Loucy (cell line): ENCODE data around the gene CRHR2.

Experiments used
- EZH2phosphoT487 ChIP-seq: fragments of 200-600 bp; IDR thresholded peaks from 2 replicates; pipeline ENCODE4 v1.6.1; 2018; ENCODE audit warnings: antibody characterized with exemption, mild to moderate bottlenecking, moderate library complexity, borderline replicate concordance
- TF ChIP-seq, protein P1 (sequence below): fragments of 200-600 bp; sonication (generic); conservative IDR thresholded peaks from 2 replicates; pipeline ENCODE4 v1.5.1; 2014; ENCODE audit warnings: mild to moderate bottlenecking, antibody characterized with exemption, low read length

- TF ChIP-seq, protein P1, sequence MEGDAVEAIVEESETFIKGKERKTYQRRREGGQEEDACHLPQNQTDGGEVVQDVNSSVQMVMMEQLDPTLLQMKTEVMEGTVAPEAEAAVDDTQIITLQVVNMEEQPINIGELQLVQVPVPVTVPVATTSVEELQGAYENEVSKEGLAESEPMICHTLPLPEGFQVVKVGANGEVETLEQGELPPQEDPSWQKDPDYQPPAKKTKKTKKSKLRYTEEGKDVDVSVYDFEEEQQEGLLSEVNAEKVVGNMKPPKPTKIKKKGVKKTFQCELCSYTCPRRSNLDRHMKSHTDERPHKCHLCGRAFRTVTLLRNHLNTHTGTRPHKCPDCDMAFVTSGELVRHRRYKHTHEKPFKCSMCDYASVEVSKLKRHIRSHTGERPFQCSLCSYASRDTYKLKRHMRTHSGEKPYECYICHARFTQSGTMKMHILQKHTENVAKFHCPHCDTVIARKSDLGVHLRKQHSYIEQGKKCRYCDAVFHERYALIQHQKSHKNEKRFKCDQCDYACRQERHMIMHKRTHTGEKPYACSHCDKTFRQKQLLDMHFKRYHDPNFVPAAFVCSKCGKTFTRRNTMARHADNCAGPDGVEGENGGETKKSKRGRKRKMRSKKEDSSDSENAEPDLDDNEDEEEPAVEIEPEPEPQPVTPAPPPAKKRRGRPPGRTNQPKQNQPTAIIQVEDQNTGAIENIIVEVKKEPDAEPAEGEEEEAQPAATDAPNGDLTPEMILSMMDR, result no peak
- no peak for TF ChIP-seq EZH2phosphoT487
Measured at GRCh38 chr7:30705008-30705407, 22.8 kb upstream of the CRHR2 start.
